CD14-positive monocyte (primary cell): ENCODE measurements around the gene TLE7. TPM values are rescaled to one million over a fixed set of nuclear protein-coding genes. Genes with fewer than 3 reads are reported as not detected.

ENCODE experiments used
- DNase-seq, 3 donors: peaks; one replicate each; pipeline ENCODE4 v3.0.0-alpha.2; 2011 to 2022
- H2AFZ ChIP-seq: 2 replicates; pipeline ENCODE4 v1.6.0; 2012; ENCODE audit warnings: mild to moderate bottlenecking, low read depth, low read length, inconsistent platforms; ENCODE audit not compliant: insufficient read depth, poor library complexity, severe bottlenecking
- H3K27ac ChIP-seq, 2 donors: 1 replicate in 1 of 2; 2 replicates in 1 of 2; pipeline ENCODE4 v1.5.1; 2012 to 2013; ENCODE audit warnings: low read length in 2 of 2, control low read depth in 1 of 2, inconsistent platforms in 1 of 2, low read depth in 1 of 2, mild to moderate bottlenecking in 1 of 2
- H3K27me3 ChIP-seq, 2 donors: one replicate each; pipeline versions ENCODE4 v1.6.0 to v1.6.1; 2011 to 2013; ENCODE audit warnings: low read length in 2 of 2; ENCODE audit not compliant: control insufficient read depth in 2 of 2, insufficient read depth in 2 of 2
- H3K36me3 ChIP-seq, 2 donors: replicated peaks in 1 of 2; 1 replicate in 1 of 2; 2 replicates in 1 of 2; pipeline versions ENCODE4 v1.5.1 to v1.6.1; 2012 to 2013; ENCODE audit warnings: low read length in 2 of 2, control low read depth in 1 of 2, inconsistent platforms in 1 of 2, mild to moderate bottlenecking in 1 of 2; ENCODE audit not compliant: insufficient read depth in 2 of 2, control insufficient read depth in 1 of 2
- H3K4me1 ChIP-seq, 2 donors: 1 replicate in 1 of 2; 2 replicates in 1 of 2; pipeline versions ENCODE4 v1.5.1 to v1.6.1; 2012 to 2013; ENCODE audit warnings: low read length in 2 of 2, control low read depth in 1 of 2, inconsistent platforms in 1 of 2, mild to moderate bottlenecking in 1 of 2, moderate library complexity in 1 of 2; ENCODE audit not compliant: insufficient read depth in 2 of 2, control insufficient read depth in 1 of 2
- H3K4me2 ChIP-seq: replicated peaks from 2 replicates; pipeline ENCODE3; 2012; ENCODE audit warnings: low read length, moderate library complexity, mild to moderate bottlenecking; ENCODE audit not compliant: poor library complexity, severe bottlenecking; ENCODE audit errors: extremely low read depth
- H3K4me3 ChIP-seq, 3 experiments: fragments of 200-600 bp in 1 of 3; sonication (generic) in 1 of 3; replicated peaks in 1 of 3; 1 replicate in 2 of 3; 2 replicates in 1 of 3; pipeline ENCODE4 v1.5.1; 2011 to 2013; ENCODE audit warnings: low read length in 3 of 3, mild to moderate bottlenecking in 3 of 3, control low read depth in 2 of 3, low read depth in 2 of 3, inconsistent platforms in 1 of 3, moderate library complexity in 1 of 3
- H3K79me2 ChIP-seq: 2 replicates; pipeline ENCODE4 v1.6.0; 2012; ENCODE audit warnings: mild to moderate bottlenecking, control low read depth, inconsistent platforms, low read length, moderate library complexity; ENCODE audit not compliant: insufficient read depth
- H3K9ac ChIP-seq: 2 replicates; pipeline ENCODE4 v1.6.0; 2017; ENCODE audit warnings: low read length, mild to moderate bottlenecking; ENCODE audit not compliant: insufficient read depth, poor library complexity, severe bottlenecking
- H3K9me3 ChIP-seq, 2 donors: replicated peaks in 1 of 2; 1 replicate in 1 of 2; 2 replicates in 1 of 2; pipeline versions ENCODE4 v1.5.1 to v1.6.1; 2012 to 2013; ENCODE audit warnings: low read length in 2 of 2, control low read depth in 1 of 2; ENCODE audit not compliant: control insufficient read depth in 1 of 2, insufficient read depth in 1 of 2
- H4K20me1 ChIP-seq: 2 replicates; pipeline ENCODE4 v1.6.0; 2012; ENCODE audit warnings: mild to moderate bottlenecking, low read length, control low read depth, moderate library complexity; ENCODE audit not compliant: insufficient read depth
- H3K27ac Mint-ChIP-seq, 7 donors: one replicate each; pipeline ENCODE4 v1.8.0; 2020; ENCODE audit warnings: mild to moderate bottlenecking in 7 of 7, mixed read lengths in 7 of 7, moderate library complexity in 6 of 7, inconsistent platforms in 2 of 7
- H3K27me3 Mint-ChIP-seq, 3 donors: one replicate each; pipeline ENCODE4 v1.8.0; 2021 to 2022; ENCODE audit warnings: low read depth in 3 of 3, mild to moderate bottlenecking in 3 of 3, mixed read lengths in 3 of 3, moderate library complexity in 3 of 3, inconsistent platforms in 1 of 3
- H3K36me3 Mint-ChIP-seq, 2 donors: one replicate each; pipeline ENCODE4 v1.8.0; 2020; ENCODE audit warnings: mixed read lengths in 2 of 2, inconsistent platforms in 1 of 2, mild to moderate bottlenecking in 1 of 2
- H3K4me1 Mint-ChIP-seq: one replicate; pipeline ENCODE4 v1.8.0; 2020; ENCODE audit warnings: mild to moderate bottlenecking, mixed read lengths
- H3K4me3 Mint-ChIP-seq, 2 donors: one replicate each; pipeline ENCODE4 v1.8.0; 2020; ENCODE audit warnings: mild to moderate bottlenecking in 2 of 2, mixed read lengths in 2 of 2, moderate library complexity in 1 of 2
- H3K9me3 Mint-ChIP-seq, 7 donors: one replicate each; pipeline ENCODE4 v1.8.0; 2020 to 2022; ENCODE audit warnings: mixed read lengths in 7 of 7, mild to moderate bottlenecking in 6 of 7, moderate library complexity in 6 of 7, inconsistent platforms in 2 of 7
- CTCF ChIP-seq: fragments of 200-600 bp; IDR thresholded peaks from one replicate; pipeline ENCODE4 v1.8.0; 2022; ENCODE audit warnings: antibody characterized with exemption, mild to moderate bottlenecking
- WGBS: methylation state at CpG from one replicate; pipeline ENCODE4 v1.1.5; 2013; ENCODE audit warnings: missing lambda C conversion rate; ENCODE audit not compliant: insufficient coverage; 5-methylcytosine and 5-hydroxymethylcytosine counted together
- intact Hi-C, 2 donors: fragments of 100-400 bp; cut with micrococcal nuclease; formaldehyde crosslinking; loops; one replicate each; pipeline versions ENCODE4 v1.15.0 to v1.15.1; 2023
- polyA plus RNA-seq, 3 donors: library from polyadenylated mRNA; depleted of rRNA in 1 of 3; unstranded in 2 of 3; stranded (reverse) in 1 of 3; fragments of 300-500 nt in 2 of 3; fragments of >200 nt in 1 of 3; fragmentation: Illumina TruSeq in 2 of 3; gene quantifications; 1 replicate in 2 of 3; 2 replicates in 1 of 3; pipeline ENCODE4 v1.2.3, GENCODE V29; 2012 to 2021

Gene TLE7
- polyA plus RNA-seq, 3 donors = not detected

DNA sequence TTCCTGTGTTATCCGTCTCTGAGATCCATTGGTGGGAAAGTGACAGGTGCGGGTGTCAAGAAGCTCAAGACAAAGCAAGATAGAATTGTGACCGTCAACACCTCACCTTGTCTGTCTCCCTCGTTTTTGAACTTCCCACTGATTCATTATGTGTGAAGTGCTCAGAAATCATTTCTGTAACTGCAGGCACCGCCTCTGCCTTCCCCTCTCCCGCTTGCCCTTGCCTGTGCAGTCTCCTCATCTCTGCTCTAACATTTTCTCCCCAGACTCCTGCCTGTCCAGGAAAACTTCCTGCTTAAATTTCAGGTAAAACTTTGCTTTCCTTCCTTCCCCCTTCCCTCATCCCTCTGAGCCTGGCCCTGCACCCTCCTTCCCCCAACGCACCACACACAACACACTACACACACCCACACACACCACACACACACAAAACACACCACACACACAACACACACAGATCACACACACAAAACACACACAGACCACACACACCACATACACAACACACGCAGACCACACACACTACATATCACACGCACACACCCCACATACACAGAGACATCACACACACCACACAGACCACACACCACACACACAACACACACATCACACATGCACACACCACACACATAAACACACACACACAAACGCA is 57.7 kb downstream of the TLE7 start:
- Histone ChIP-seq H4K20me1 (no peaks in the 10 kb centered on the region), H3K9ac (no peak overlapping the region), H3K4me1 (no peaks in the 10 kb centered on the region), H3K79me2 (no peaks in the 10 kb centered on the region), H2AFZ (no peak overlapping the region), H3K4me2 (no peak overlapping the region), H3K4me3 (no peak overlapping the region), H3K9me3 (no peaks in the 10 kb centered on the region), H3K27ac (no peak overlapping the region), H3K36me3 (no peaks in the 10 kb centered on the region), H3K27me3 (no peaks in the 10 kb centered on the region)
- H3K27me3 Mint-ChIP-seq = peaks cover 11 to 18% (median 12%) of the 10 kb centered on the region in 3 donors
- H3K4me1 Mint-ChIP-seq = no peaks in the 10 kb centered on the region
- H3K36me3 Mint-ChIP-seq = no peaks in the 10 kb centered on the region
- intact Hi-C loops = no loop called here
- H3K27ac Mint-ChIP-seq = peak overlapping the region in 1 of 7 donors; percentile 3
- WGBS = 76% methylated on average over 6 of the region's 10 CpGs
- peaks cover 0 to 8% (median 2%) of the 10 kb centered on the region in 7 donors for H3K9me3 Mint-ChIP-seq
- H3K4me3 Mint-ChIP-seq = no peak overlapping the region
- no peak for DNase-seq
- TF ChIP-seq CTCF = no peak

DNA sequence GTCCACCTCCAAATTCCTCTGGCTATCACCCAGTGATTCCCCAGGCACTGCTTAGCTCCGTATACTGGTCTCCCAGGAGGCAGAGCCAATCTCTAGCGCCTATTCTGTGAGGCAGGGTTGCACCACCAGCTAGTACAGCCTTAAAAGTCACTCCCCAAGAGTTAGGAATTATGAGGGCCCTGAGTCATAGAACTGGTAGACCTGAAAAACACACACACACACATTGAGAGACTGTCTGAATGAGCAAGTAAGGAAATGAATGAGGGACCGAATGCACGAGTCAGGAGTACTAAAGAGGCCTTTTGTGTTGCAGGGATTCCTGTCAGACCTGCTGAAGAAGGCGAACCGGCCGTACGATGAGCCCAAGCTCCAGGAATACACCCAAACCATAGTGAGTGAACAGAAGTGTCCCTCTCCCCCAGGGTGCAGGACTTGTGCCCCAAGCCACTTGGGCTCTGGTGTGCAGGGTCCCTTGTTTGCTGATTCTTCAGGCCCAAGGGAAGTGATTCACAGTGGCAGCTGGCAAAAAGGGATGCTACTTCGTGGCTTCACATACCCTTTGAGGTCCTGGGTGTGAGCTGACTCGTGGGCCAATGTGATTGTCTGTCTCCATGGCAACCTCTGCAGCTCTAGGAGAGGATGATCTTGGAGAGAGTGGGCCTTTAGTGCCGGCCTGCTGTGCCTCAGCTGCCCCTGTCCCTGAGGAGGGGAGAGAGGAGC is 58.6 kb downstream of the TLE7 start:
- no peak overlapping the region for H2AFZ ChIP-seq
- no peaks in the 10 kb centered on the region for H3K27me3 ChIP-seq
- intact Hi-C loops = no loop called here
- H3K4me2 ChIP-seq = no peak overlapping the region
- H3K9me3 ChIP-seq = no peaks in the 10 kb centered on the region
- no peak overlapping the region for H3K27ac Mint-ChIP-seq
- no peaks in the 10 kb centered on the region for H3K4me1 ChIP-seq
- 56% methylated on average over 5 of the region's 11 CpGs for WGBS
- no peaks in the 10 kb centered on the region for H3K79me2 ChIP-seq
- H3K9me3 Mint-ChIP-seq = peaks cover 0 to 8% (median 2%) of the 10 kb centered on the region in 7 donors
- no peak overlapping the region for H3K4me3 ChIP-seq
- DNase-seq = no peak
- H3K36me3 ChIP-seq = no peaks in the 10 kb centered on the region
- no peaks in the 10 kb centered on the region for H3K4me1 Mint-ChIP-seq
- H3K27ac ChIP-seq = no peak overlapping the region
- no peak overlapping the region for H3K9ac ChIP-seq
- H4K20me1 ChIP-seq = no peaks in the 10 kb centered on the region
- peaks cover 7 to 18% (median 11%) of the 10 kb centered on the region in 3 donors for H3K27me3 Mint-ChIP-seq
- TF ChIP-seq CTCF = no peak
- H3K36me3 Mint-ChIP-seq = no peaks in the 10 kb centered on the region
- H3K4me3 Mint-ChIP-seq = no peak overlapping the region
